AG04450 (cell line): ENCODE data around the gene CSK. TPM values are rescaled to one million over a fixed set of nuclear protein-coding genes. Genes with fewer than 3 reads are reported as not detected.
A peak's percentile ranks its signal among the peaks of the same experiment; 100 is the strongest.
"Not testable (repeated sequence)": the region's sequence is repeated elsewhere in the genome, so short reads cannot be mapped to it uniquely, and the experiment has no call there.

Experiments
- CTCF ChIA-PET: fragments of 300-600, 350-600 bp; formaldehyde crosslinking; extraction: SDS; loops from one replicate; lab custom pipeline; 2022; ENCODE audit warnings: antibody characterized with exemption, inconsistent platforms; lab: Charles Lee
- POLR2A ChIA-PET: fragments of 350-600 bp; formaldehyde crosslinking; extraction: SDS; loops from one replicate; lab custom pipeline; 2021; ENCODE audit warnings: antibody characterized with exemption, inconsistent platforms; lab: Yijun Ruan, JAX
- DNase-seq: peaks from one replicate; pipeline ENCODE4 v3.0.0-alpha.2; 2011; ENCODE audit warnings: low read depth, low spot score
- H3K27ac ChIP-seq: one replicate; pipeline ENCODE4 v1.5.1; 2012; ENCODE audit warnings: low read depth, low read length, control low read depth
- H3K27me3 ChIP-seq: one replicate; pipeline ENCODE4 v1.6.0; 2012; ENCODE audit warnings: low read length; ENCODE audit not compliant: control insufficient read depth, insufficient read depth
- H3K4me3 ChIP-seq: 2 replicates; pipeline ENCODE4 v1.5.1; 2011; ENCODE audit warnings: mild to moderate bottlenecking, low read depth, low read length, control low read depth
- H3K9me3 ChIP-seq: 2 replicates; pipeline ENCODE4 v1.5.1; 2012; ENCODE audit warnings: low read length; ENCODE audit not compliant: control insufficient read depth, insufficient read depth
- polyA plus RNA-seq: library from polyadenylated mRNA; depleted of rRNA; stranded (reverse); fragments of >200 nt; gene quantifications from 2 replicates; pipeline ENCODE4 v1.2.3, GENCODE V29; 2011
- TF ChIP-seq, protein P1 (sequence below): IDR thresholded peaks from 2 replicates; pipeline ENCODE4 v1.5.1; 2011; ENCODE audit warnings: low read depth, low read length, control low read depth, inconsistent platforms

CSK gene
- polyA plus RNA-seq, 1 experiment: 17.2 TPM

DNA sequence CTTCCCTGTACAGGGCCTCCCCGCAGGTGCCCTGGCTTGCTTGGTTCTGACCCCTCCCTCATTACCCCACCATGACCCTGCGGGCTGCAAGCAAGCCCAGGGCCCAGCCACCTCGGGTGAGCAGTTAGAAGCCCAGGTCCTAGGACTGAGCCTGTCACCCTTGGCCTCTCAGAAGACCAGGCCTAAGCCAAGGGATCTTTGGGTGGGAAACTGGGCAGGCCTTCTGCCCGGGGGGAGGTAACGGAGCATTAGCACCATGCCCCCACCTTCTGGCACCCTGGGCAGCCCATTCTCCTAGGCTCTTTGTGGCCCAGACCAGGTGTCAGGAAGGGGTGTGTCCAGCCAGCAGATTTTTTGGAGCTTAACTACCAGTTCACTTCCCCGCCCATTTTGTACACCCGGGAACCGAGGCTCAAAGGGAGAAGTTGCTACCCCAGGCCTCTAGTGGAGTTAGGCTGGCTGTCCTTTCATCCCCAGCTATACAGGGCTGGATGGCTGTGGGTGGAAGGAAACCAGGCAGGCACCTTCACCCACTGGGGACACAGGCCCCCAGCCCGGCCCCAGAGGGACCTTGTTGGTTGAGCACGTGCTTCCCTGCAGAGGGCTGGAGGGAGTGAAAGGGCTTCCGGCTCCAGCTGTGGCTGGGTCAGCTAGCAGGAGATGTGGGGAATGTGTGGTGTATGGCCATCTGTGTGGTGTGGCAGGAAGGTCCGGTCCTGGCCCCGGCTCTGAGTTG is 1.4 kb downstream of the CSK start:
- TF ChIP-seq, protein P1, sequence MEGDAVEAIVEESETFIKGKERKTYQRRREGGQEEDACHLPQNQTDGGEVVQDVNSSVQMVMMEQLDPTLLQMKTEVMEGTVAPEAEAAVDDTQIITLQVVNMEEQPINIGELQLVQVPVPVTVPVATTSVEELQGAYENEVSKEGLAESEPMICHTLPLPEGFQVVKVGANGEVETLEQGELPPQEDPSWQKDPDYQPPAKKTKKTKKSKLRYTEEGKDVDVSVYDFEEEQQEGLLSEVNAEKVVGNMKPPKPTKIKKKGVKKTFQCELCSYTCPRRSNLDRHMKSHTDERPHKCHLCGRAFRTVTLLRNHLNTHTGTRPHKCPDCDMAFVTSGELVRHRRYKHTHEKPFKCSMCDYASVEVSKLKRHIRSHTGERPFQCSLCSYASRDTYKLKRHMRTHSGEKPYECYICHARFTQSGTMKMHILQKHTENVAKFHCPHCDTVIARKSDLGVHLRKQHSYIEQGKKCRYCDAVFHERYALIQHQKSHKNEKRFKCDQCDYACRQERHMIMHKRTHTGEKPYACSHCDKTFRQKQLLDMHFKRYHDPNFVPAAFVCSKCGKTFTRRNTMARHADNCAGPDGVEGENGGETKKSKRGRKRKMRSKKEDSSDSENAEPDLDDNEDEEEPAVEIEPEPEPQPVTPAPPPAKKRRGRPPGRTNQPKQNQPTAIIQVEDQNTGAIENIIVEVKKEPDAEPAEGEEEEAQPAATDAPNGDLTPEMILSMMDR: no peak
- Histone ChIP-seq H3K4me3 (peak overlapping the region; percentile 90), H3K27me3 (no peaks in the 10 kb centered on the region), H3K27ac (no peak overlapping the region), H3K9me3 (no peaks in the 10 kb centered on the region)
- CTCF ChIA-PET: interaction anchor here (1.8 to 2.9 kb wide), 4 partner anchors 11 to 148 kb away, joined by 5 to 11 read pairs (median 9); no protein-coding TSS in a partner anchor
- no peak for DNase-seq
- POLR2A ChIA-PET: interaction anchor here (0.5 to 1.4 kb wide), 2 partner anchors 11 to 17 kb away, joined by 3 read pairs; no protein-coding TSS in a partner anchor

DNA sequence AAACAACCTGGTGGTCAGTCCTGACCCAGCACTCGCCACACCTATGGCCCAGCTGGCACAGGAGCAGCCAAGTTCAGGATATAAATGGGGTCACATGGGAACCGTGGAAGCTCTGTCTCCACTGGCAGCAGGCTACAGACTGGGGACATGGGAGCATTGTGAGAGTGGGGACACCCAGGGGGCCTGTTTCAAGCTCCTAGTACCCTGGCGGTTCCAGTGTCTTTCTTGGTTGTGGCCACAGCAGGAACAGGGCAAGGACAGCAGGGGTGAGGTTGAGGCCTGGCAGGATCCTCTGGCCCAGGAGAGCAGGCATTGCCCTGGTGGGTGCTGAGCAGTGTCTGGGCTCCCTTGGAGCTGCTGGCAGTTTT is 1.9 kb downstream of the CSK start:
- Histone ChIP-seq H3K27ac (no peak overlapping the region), H3K9me3 (no peaks in the 10 kb centered on the region), H3K27me3 (no peaks in the 10 kb centered on the region), H3K4me3 (peak overlapping the region; percentile 90)
- ChIA-PET POLR2A (interaction anchor here (0.5 to 1.4 kb wide), 2 partner anchors 10 to 17 kb away, joined by 3 read pairs; no protein-coding TSS in a partner anchor), CTCF (interaction anchor here (1.0 to 2.9 kb wide), 5 partner anchors 12 to 149 kb away, joined by 4 to 11 read pairs (median 8); no protein-coding TSS in a partner anchor)
- TF ChIP-seq, protein P1: no peak
- no peak for DNase-seq

DNA sequence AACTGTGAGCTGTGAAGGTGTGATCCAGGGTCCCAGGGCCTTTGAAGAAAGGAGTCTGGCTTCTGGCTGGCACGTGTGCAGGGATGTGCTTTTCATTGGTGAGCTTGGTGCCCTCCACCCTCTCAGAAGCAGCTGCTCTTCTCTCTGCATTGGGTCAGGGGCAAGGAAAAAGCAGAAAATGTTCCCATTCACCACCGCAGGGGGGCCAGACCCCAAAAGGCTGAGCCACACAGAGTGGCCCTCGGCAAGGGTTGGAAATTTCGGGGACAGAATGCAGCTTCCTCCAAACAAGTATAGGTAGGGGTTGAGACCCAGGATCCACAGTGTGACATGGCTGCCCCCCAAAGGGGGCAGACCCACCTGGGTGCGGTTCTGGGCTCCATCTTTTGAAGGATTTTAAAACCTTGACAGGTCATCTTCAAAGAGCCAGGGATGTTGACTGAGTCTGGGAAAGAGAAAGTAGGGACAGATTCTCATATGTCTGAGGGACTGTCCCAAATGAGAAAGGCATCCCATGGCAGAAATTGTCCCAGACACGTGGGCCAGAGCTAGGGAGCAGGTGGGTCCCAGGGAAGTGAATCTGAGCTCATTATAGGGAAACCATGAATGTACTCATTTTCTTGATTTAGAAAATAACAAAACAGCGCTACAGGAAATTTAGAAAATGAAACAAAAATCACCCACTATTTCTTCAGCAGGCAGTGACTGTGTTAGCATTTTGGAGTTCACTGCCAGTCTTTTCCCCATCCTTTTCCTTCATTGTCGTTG is 2.7 kb downstream of the CSK start:
- DNase-seq: no peak
- Histone ChIP-seq H3K4me3 (no peak overlapping the region), H3K27ac (no peak overlapping the region), H3K27me3 (no peaks in the 10 kb centered on the region), H3K9me3 (no peaks in the 10 kb centered on the region)
- ChIA-PET CTCF (interaction anchor here (1.0 to 2.9 kb wide), 6 partner anchors 8 to 150 kb away, joined by 4 to 11 read pairs (median 6); no protein-coding TSS in a partner anchor), POLR2A (interaction anchor here (0.6 kb wide), 1 partner anchor 121 kb away, joined by 3 read pairs; no protein-coding TSS in a partner anchor)
- TF ChIP-seq, protein P1: no peak

DNA sequence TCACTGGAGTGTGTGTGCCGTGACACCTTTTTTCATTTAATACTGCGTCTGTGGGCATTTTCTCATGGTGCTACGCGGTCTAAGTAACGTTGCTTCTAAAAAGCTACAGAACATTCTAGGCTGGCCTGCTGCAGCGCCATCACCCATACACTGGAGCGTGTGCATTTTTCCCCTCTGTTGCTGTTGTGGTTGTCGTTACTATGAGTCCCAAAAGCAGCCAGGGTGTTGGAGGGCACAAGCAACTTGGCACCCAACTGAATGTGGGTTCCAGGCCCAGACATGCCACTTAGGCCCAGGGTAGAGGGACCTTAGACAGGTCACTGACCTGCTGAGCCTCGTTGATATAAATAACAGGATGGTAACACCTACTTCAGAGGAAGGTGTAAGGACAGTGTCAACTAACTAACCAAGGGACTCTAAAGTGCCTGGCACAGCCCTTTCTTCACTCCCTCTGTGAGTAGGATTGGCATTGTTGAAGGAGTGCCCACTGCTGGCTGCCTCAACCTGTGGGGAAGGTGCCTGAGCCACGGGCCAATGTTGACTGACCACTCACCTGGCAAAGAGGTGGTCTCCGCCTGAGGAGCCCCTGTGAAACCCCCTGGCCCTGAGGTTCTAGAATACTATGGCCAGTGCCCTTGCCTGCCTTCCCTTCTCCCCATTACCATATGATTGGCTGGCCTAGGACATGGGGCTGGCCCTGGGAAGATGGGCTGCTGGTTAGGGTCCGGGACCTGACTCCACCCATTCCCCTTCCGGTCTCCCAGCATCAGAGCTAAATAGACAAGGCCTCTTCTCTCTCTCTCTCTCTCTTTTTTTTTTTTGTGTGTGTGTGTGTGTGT is 3.5 kb downstream of the CSK start:
- H3K9me3 ChIP-seq: no peaks in the 10 kb centered on the region
- H3K4me3 ChIP-seq: no peak overlapping the region
- no peak overlapping the region for H3K27ac ChIP-seq
- TF ChIP-seq, protein P1: no peak
- no peak for DNase-seq
- H3K27me3 ChIP-seq: no peaks in the 10 kb centered on the region
- CTCF ChIA-PET: interaction anchor here (0.5 to 2.9 kb wide), 5 partner anchors 8 to 19 kb away, joined by 3 to 11 read pairs (median 4); no protein-coding TSS in a partner anchor
- POLR2A ChIA-PET: interaction anchor here (0.6 kb wide), 1 partner anchor 122 kb away, joined by 3 read pairs; no protein-coding TSS in a partner anchor

DNA sequence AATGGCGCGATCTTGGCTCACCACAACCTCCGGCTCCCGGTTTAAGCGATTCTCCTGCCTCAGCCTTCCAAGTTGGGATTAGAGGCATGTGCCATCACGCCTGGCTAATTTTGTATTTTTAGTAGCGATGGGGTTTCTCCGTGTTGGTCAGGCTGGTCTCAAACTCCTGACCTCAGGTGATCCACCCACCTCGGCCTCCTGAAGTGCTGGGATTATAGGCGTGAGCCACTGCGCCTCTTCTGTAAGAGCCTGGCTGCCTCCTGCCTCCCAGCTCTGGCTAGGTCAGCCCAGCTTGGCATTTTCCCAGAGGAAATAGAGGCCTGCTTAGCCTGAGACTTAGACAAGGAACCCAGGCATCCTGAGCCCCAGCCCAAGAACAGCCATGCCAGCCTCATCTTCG is 4.2 kb downstream of the CSK start:
- H3K27me3 ChIP-seq, H3K9me3 ChIP-seq, H3K27ac ChIP-seq, DNase-seq, POLR2A ChIA-PET, H3K4me3 ChIP-seq: not testable (repeated sequence)
- CTCF ChIA-PET: interaction anchor here (0.5 to 2.7 kb wide), 3 partner anchors 15 to 20 kb away, joined by 3 to 16 read pairs (median 4); no protein-coding TSS in a partner anchor
